GM12891 (cell line): ENCODE data around the gene SVIP.

Experiments used
- PAX5 ChIP-seq: IDR thresholded peaks from 2 replicates; pipeline ENCODE4 v1.6.1; 2011; ENCODE audit warnings: low read length, moderate library complexity, mild to moderate bottlenecking; ENCODE audit not compliant: insufficient read depth, severe bottlenecking
- POLR2A ChIP-seq: IDR thresholded peaks from 2 replicates; pipeline ENCODE4 v1.6.1; 2011; ENCODE audit warnings: low read depth, low read length, control low read depth
- POLR2AphosphoS5 ChIP-seq: IDR thresholded peaks from 2 replicates; pipeline ENCODE4 v1.6.1; 2011; ENCODE audit warnings: low read depth, low read length, control low read depth
- SPI1 ChIP-seq: IDR thresholded peaks from 2 replicates; pipeline ENCODE4 v1.6.1; 2011; ENCODE audit warnings: low read depth, low read length, control low read depth

DNA sequence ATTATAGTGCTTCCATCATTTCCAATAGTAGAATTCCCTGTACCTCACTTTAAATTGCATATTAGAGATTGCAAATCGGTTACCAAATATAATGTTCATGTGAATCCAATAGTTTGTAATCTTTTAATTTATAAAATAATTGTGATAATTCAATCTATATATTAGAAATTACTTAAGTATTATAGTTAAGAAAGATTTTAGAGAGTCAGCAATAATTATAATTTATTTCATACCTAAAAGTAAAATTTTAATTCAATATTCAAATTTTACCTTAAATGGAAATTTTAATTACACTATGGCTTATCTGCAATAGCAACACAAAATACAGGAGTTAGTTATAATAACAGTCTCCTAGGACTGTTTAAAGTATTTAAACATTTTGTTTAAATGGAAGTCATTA, 17.1 kb upstream of the SVIP start:
- no peak for TF ChIP-seq POLR2AphosphoS5
- no peak for TF ChIP-seq POLR2A
- TF ChIP-seq PAX5: no peak
- TF ChIP-seq SPI1: no peak
